Prostate gland (tissue), 2 donors: ENCODE measurements around the gene C3orf62. TPM values are rescaled to one million over a fixed set of nuclear protein-coding genes. Genes with fewer than 3 reads are reported as not detected.

Experiments used
- DNase-seq: peaks from one replicate; pipeline ENCODE4 v3.0.0-alpha.2; 2019; ENCODE audit warnings: low spot score
- H3K27ac ChIP-seq, 2 donors: fragments of 200-600 bp; sonication (generic); 2 replicates each; pipeline ENCODE4 v1.5.1; 2017 to 2019
- H3K27me3 ChIP-seq: fragments of 200-600 bp; sonication (generic); replicated peaks from 2 replicates; pipeline ENCODE4 v1.5.1; 2019; ENCODE audit not compliant: insufficient read depth
- H3K36me3 ChIP-seq, 2 donors: fragments of 200-600 bp; sonication (generic); 1 replicate in 1 of 2; 2 replicates in 1 of 2; pipeline versions ENCODE4 v1.5.1 to v1.8.1; 2017 to 2019
- H3K4me1 ChIP-seq: fragments of 200-600 bp; sonication (generic); replicated peaks from 2 replicates; pipeline ENCODE4 v1.5.1; 2019
- H3K4me3 ChIP-seq, 2 donors: fragments of 200-600 bp; sonication (generic); 2 replicates each; pipeline ENCODE4 v1.5.1; 2017 to 2019
- H3K9me3 ChIP-seq: fragments of 200-600 bp; sonication (generic); 2 replicates; pipeline ENCODE4 v1.5.1; 2017
- CTCF ChIP-seq, 4 experiments: fragments of 200-600 bp in 2 of 4; fragments of 450-650 bp in 2 of 4; sonication (generic) in 2 of 4; IDR thresholded peaks; 1 replicate in 3 of 4; 2 replicates in 1 of 4; pipeline ENCODE4 v1.5.1; 2016 to 2019; ENCODE audit warnings: antibody characterized with exemption in 4 of 4, mild to moderate bottlenecking in 2 of 4, moderate library complexity in 2 of 4
- POLR2A ChIP-seq: fragments of 450-650 bp; IDR thresholded peaks from one replicate; pipeline ENCODE4 v1.6.1; 2016; ENCODE audit warnings: antibody characterized with exemption, mild to moderate bottlenecking
- POLR2AphosphoS5 ChIP-seq: sonication (generic); formaldehyde crosslinking; IDR thresholded peaks from one replicate; pipeline ENCODE4 v1.6.1; 2017; ENCODE audit warnings: antibody characterized with exemption
- WGBS: methylation state at CpG from one replicate; pipeline ENCODE4 v1.1.5; 2018; 5-methylcytosine and 5-hydroxymethylcytosine counted together
- intact Hi-C: fragments of 100-400 bp; cut with DNase I; formaldehyde crosslinking; loops from one replicate; pipeline ENCODE4 v1.14.2; 2022
- total RNA-seq, 2 donors: library from RNA; depleted of rRNA; stranded (reverse); fragments of >200 nt; gene quantifications; one replicate each; pipeline ENCODE4 v1.1.0, GENCODE V29; 2016

The C3orf62 gene
- total RNA-seq, 2 donors from 2014 or later = 4.3 to 9.7 TPM

DNA sequence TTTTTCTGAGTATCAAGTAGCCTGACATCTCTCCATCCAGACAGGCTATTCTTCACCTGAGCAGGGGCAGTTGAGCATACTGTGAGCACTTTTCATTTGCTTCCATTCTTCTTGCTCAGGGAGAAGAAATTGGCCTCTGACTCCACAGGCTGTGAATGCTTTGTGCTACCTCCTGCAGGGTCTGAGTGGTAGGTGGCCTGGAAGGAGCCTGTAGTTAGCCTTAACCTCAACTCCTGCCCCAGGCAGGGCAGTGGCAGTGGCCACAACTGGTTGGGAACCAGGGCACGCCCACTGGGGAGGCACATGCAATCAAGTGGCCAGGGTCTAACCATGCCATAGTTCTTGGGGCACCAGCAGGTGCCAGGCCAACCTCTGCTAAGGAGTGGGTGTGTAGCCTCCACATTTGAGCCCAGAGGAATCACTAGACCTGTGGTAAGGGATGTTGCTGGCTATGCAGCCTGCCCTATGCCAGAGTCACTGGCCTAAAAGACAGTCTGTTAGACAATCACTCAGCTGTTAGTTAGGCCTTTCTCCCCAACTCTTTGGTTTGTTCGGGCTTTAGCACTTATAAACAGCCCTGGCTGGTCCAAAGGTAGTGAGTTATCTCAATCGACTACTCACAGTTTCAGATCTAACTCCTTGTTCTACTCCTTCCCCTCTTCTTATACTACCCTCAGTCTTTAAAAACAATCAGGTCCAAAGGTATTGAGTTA, 7.4 kb downstream of the C3orf62 start:
- no peak for DNase-seq
- no peak for TF ChIP-seq POLR2AphosphoS5
- no peak for TF ChIP-seq CTCF (IDR thresholded peaks at IDR 0.05)
- TF ChIP-seq POLR2A = no peak
- WGBS = 95% methylated on average over 3 of the region's 3 CpGs
- intact Hi-C loops = no loop called here
- no peaks in the 10 kb centered on the region for H3K4me1 ChIP-seq
- H3K36me3 ChIP-seq = no peaks in the 10 kb centered on the region
- H3K27ac ChIP-seq = no peak overlapping the region
- no peaks in the 10 kb centered on the region for H3K27me3 ChIP-seq
- H3K4me3 ChIP-seq = no peak overlapping the region
- H3K9me3 ChIP-seq = no peaks in the 10 kb centered on the region

GRCh38 chr3:49266410-49267095, 10.5 kb downstream of the C3orf62 start:
- TF ChIP-seq POLR2A (no peak), POLR2AphosphoS5 (no peak), CTCF (IDR thresholded peaks at IDR 0.05) (no peak)
- WGBS = 63% methylated on average over 5 of the region's 5 CpGs
- DNase-seq = no peak

GRCh38 chr3:49265661-49266386, 11.2 kb downstream of the C3orf62 start:
- no peak for DNase-seq
- TF ChIP-seq POLR2AphosphoS5 (no peak), CTCF (IDR thresholded peaks at IDR 0.05) (no peak), POLR2A (no peak)
- intact Hi-C loops = no loop called here
- 81% methylated on average over 10 of the region's 10 CpGs for WGBS
- Histone ChIP-seq H3K9me3 (no peaks in the 10 kb centered on the region), H3K27ac (no peak overlapping the region), H3K4me1 (no peaks in the 10 kb centered on the region), H3K4me3 (no peak overlapping the region), H3K36me3 (no peaks in the 10 kb centered on the region), H3K27me3 (no peaks in the 10 kb centered on the region)

More at GRCh38 chr3:49266410-49267095, 10.5 kb downstream of the C3orf62 start:
- Histone ChIP-seq H3K9me3 (no peaks in the 10 kb centered on the region), H3K36me3 (no peaks in the 10 kb centered on the region), H3K27me3 (no peaks in the 10 kb centered on the region), H3K4me3 (no peak overlapping the region), H3K27ac (no peak overlapping the region), H3K4me1 (no peaks in the 10 kb centered on the region)
- intact Hi-C loops = no loop called here

DNA sequence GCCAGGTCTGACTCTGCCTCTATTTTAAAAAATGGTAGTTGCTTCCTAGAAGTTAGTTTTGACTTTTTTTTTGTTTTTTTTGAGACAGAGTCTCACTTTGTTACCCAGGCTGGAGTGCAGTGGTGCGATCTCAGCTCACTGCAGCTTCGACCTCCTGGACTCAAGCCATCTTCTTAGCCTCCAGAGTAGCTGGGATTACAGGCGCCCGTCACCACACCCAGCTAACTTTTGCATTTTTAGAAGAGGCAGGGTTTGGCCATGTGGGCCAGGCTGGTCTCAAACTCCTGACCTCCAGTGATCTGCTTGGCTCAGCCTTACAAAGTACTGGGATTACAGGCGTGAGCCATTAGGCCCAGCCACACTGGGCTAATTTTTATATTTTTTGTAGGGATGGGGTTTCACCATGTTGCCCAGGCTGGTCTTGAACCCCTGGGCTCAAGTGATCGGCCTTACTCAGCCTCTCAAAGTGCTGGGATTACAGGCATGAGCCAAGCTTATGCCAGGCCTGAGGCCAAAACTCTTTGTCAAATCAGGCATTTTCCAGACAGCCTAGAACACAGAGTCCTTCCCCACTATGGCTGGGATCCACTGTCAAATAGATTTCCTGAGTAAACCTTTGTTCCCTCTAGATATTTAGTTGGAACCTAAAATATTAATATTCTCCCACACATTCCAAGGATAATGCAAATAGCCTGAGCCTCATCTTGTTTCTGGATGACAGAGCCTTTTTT, 13.7 kb downstream of the C3orf62 start:
- no peak for DNase-seq
- intact Hi-C loops = no loop called here
- H3K36me3 ChIP-seq = no peaks in the 10 kb centered on the region
- H3K9me3 ChIP-seq = no peaks in the 10 kb centered on the region
- no peaks in the 10 kb centered on the region for H3K4me1 ChIP-seq
- no peak overlapping the region for H3K4me3 ChIP-seq
- H3K27me3 ChIP-seq = no peaks in the 10 kb centered on the region
- TF ChIP-seq POLR2A (no peak), CTCF (IDR thresholded peaks at IDR 0.05) (no peak), POLR2AphosphoS5 (no peak)
- WGBS = 80% methylated on average over 6 of the region's 6 CpGs
- H3K27ac ChIP-seq = no peak overlapping the region
